Stimulated activated CD4-positive, alpha-beta T cell treated with anti-CD3 and anti-CD28 coated beads, Interleukin-2, amount 100 ng/mL, for 4 hours (primary cell): Measurements from ENCODE around the gene FRMD6.

ENCODE experiments used
- DNase-seq: peaks from one replicate; pipeline ENCODE4 v3.0.0-alpha.2; 2020; ENCODE audit warnings: low read depth

FRMD6 gene

DNA sequence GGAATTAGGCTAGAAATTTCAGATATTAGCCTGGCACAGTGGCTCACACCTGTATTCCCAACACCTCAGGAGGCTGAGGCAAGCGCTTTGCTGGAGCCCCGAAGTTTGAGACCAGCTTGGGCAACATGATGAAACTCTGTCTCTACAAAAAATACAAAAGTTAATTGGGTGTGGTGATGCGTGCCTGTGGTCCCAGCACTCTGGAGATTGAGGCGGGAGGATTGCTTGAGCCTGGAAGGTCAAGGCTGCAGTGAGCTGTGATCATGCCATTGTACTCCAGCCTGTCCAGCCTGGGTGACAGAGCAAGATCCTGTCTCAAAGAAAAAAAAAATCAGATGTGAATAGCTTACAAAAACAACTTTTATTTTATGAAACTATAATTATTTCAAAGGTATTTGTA is 15.1 kb downstream of the FRMD6 start:
- no peak for DNase-seq

DNA sequence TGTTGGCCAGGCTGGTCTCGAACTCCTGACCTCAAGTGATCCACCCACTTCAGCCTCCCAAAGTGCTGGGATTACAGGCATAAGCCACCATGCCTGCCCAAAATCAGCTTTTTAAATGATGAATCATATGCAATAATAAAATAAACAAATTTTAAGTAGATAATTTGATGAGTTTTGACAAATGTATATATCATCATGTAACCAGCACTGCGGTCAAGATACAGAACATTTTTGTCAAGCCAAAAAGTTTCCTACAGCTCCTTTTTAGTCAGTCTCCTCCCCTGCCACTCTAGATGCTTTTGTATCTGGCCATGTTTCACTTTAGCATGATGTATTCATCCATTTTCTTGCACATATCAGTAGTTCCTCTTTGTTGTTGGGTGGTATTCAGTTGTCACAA is 17.2 kb downstream of the FRMD6 start:
- DNase-seq: no peak

DNA sequence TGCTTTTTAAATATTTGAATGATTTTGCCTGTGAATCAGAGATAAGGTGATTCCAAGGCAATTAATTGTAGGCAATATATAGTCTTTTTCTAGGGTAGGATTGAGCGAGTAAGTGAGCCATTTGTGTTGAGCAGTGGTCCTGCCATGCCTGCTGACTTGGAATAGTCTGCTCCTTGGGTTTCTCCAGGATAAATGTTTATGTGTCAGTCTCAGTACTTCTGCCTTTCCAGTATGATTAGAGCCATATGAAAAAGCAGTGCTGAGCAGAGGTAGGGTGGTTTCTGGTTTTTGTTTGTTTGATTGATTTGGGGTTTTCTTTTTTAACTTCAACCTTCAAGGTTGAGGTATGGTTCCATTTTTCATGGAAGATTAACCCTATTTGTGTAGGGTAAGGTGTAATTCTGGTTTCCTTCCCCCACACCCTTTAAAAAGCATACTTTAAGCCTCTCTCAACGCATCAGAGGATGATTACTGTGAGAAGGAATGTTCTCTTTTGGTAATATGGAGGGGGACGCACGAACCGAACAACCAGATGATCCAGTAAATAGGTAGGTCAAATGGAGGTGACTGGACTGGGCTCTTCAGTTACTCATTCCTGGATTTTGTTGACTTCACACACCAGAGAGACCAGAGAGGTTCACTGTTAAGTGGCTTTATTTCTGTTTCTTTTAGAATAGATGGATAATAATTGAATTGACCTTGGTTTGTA is 22.7 kb downstream of the FRMD6 start:
- DNase-seq: no peak

DNA sequence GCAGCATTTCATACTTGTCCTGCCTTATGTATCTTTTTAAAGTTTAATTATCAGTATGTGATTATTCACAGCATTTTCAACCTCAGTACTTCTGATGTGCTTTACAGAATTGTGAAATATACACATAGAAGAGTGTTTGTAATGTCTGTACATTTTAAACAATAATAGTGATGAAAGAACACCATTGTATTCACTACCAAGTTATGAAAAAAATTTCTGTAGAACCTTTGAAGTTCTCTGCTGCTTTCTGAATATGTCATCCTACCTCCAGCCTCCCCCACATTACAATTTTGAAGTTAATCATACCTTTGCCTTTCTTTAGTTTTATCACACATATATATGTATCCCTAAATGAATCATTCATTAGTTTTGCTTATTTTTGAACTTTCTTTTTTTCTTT is 24.8 kb downstream of the FRMD6 start:
- no peak for DNase-seq

DNA sequence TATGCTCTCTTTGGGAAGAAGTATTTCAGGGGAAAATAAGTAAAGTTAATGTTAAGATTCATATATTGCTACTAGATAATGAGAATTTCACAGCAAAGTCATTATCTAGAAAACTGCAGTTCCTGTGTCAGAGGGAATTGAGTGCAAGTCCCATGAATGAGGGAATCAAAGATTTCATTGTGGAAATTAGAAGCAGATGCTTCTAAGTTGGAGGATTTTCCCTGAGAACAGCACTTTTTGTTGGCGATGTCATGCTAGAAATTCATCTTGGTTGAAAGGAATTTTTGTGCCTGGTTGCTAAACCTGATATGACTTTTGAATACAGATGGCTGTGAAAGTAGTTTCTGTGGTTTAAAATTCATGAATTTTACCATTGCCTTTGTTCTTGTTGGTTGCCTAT is 25.6 kb downstream of the FRMD6 start:
- DNase-seq: no peak

DNA sequence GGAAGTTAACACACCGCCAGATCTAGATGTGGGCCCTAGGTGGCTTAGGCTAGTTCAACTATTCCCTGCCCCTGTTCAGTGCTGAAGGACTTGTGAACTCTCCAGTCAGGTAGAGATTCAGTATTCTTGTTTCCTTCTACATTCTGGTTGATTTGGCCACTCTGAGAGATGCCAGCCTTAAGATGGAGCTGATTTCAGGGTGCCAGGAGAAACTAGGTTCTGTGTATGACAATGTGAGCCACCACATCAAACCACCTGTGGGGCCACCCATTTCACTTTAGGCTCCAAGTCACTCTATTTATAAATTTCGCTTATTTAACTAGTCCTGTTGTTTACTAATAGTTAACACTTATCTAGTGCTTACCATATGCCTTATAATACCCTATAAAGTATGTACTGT is 26.0 kb downstream of the FRMD6 start:
- no peak for DNase-seq

DNA sequence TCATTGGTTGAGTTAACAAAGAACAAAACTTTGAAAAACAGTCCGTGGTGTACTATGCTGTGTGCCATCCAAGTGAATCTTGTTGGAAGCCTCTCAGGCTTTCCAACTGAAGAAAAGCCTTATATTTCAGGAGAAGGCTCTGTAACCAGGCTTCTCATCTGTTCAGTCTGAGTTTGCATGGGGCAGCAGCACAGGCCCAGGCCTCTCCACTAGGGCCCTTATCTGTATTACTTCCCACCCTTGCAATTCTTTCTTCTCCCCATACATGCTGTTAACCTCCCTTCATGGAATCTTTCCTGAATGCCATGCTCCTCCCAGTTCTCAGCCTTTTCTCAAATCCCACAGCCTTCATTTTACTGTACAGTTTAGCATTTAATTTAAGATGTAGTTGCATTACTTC is 28.3 kb downstream of the FRMD6 start:
- DNase-seq: no peak

DNA sequence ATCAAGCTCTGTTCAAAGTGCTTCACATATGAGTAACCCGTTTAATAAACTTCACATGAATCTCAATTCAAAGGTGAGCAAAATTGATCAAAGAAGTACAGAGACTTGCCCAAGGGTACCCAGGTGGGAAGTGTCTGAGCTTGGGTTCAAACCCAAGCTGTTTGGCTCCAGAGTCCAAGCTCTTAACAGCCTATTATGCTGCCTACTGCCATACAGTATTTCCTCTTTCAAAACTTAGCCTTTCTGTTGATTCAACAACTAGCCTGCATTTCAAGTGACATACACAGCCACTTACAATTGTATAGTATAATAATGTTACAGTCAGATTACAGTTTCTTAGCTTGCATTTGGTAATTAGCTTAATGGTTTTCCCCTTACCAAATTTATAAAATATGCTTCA is 29.7 kb downstream of the FRMD6 start:
- no peak for DNase-seq

DNA sequence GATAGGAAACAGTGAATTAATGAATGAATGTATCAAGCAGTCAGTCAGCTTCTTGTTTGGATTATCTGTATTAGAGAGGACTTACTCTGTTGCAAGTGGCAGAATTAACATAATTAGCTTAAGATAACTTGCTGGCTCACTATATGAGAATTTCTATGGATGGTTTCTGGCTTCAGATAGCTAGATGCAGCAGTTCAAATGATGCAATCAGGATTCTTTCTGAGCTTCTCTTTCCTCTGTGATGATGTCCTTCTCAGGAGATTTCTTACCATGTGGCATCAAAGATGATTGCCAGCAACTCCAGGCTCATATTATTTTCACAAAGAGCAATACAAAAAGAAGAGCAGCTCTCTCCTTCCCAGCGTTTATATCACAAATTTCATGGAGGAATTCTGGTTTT is 30.7 kb downstream of the FRMD6 start:
- DNase-seq: no peak

DNA sequence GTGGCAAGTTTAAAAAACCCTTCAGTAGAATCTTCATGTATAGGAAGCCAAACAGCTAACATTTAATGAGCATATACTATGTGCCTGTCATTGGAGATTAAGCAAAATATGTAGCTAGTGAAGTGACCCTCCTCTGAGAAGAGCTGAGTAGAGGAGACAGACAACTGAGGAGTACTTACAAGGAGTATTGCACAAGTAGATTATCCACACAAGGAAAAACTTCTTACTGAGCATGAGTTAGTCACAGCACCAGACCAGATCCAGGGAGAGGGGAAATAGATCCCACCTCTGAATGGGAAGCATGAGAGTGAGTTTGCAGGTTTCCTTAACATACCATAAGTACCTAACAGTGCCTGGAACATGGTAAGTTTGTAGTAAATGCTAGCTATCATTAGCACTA is 33.0 kb downstream of the FRMD6 start:
- DNase-seq: no peak

DNA sequence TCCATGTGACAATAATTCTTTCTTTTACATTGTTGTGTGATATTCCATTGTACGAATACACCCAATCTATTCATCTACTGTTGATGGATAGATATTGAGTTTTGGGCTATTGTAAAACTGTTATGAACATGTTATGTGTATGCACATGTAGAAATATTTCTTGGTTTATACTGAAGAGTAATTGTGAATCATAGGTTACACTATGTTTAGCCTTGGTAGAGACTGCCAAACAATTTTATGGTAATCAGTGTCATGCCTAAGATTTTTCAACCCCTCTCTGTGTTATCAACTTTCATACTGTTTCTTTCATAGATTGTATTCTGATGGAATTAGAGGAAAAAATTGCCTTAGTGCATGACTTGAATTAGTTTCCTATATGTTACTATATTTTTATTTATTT is 39.5 kb downstream of the FRMD6 start:
- DNase-seq: no peak

DNA sequence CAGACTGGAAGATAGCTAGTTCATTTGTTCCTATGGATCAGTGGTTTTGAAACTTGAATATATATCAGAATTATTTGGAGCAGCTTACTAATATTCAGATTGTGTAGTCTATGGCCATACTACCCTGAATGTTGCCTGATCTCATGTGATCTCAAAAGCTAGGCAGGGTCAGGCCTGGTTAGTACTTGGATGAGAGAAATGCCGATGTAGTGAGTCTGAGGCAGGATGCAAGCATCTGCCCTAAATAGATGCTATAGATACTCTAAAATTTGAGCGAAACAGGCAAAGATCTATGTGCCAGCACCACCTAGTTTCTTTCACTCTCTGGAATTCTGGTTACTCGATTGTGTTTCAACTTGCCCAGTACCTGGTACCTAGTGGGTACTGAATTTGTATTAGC is 40.9 kb downstream of the FRMD6 start:
- no peak for DNase-seq

DNA sequence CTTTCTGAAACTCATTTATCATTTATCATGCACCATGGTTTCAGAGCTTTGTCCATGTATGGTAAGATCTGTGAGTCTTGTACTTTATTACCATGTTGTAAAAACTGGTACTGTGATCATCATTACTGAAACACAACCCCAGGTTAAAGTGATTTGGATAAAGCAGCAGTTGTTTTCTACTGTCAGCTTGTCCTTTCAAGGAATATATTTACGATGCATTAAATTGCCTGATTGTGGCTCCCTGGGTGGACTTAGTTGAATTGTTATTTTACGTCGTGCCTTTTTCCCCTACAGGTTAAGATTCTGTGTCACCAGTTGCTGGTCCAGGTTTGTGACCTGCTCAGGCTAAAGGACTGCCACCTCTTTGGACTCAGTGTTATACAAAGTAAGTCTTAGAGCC is 46.1 kb downstream of the FRMD6 start:
- DNase-seq: no peak

DNA sequence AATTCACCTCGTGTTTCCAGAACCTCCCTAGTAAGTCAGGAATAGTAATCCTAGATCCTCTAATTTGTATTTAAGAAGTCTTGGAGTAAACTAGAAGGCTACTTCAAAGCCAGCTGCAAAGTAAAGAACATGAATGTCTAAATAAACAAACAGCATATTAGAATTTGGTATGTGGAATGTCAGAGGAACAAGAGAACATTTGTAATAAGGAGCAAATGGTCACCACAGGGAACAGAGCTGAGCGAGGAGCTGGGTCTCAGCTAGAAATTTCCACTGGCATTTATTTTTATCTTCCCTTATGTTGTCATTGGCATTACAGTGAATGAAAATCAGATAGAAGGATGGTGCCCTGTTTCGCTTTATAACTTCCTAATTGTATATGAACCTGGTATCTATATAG is 50.2 kb downstream of the FRMD6 start:
- no peak for DNase-seq

DNA sequence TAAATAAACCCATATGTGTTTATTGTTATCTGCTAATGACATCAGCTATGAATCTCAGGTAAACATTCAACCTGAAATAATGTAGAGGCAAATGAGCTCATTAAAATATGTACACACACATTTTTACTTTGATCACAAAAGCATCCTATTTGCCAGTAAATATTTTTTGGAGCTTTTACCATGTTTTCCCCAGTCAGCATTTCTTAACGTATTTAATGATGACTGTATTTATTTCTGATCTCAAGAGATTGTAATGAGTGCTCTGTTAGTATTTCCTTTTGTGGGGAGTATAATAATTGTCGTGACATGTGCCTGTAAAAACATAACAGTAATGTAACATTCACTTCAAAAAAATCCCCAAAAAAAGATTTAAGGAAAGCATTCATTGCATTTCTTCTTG is 52.1 kb downstream of the FRMD6 start:
- DNase-seq: no peak

DNA sequence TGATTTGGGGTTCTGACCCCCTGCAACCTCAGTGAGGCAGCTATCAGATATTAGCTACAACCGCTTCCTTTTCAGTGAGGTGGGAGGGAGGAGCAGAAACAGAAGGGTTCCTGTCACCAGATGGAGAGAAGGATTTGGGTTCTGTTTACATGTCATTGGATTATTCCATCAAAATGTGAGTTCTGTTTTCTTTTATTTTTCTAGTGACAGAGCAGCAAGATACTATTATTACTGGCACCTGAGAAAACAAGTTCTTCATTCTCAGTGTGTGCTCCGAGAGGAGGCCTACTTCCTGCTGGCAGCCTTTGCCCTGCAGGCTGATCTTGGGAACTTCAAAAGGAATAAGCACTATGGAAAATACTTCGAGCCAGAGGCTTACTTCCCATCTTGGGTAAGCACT is 52.8 kb downstream of the FRMD6 start:
- no peak for DNase-seq

DNA sequence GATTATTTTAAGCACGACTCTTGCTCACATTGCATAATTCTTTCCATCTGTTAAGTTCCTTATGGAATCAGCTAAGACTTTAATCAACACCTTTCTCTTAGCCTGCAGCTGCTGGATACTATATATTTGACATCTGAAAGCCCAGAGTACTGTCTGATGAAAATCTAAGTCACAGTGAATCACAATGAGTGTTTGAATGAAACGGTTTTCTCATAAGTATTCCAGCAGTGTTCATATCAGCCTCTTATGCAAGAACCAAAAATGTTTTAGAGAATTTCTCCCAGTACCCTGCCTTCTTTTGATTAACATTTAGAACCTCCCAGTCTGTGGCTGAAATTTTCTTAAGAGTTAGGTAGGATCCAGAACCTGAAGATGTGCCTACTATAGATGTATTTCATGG is 55.6 kb downstream of the FRMD6 start:
- no peak for DNase-seq

DNA sequence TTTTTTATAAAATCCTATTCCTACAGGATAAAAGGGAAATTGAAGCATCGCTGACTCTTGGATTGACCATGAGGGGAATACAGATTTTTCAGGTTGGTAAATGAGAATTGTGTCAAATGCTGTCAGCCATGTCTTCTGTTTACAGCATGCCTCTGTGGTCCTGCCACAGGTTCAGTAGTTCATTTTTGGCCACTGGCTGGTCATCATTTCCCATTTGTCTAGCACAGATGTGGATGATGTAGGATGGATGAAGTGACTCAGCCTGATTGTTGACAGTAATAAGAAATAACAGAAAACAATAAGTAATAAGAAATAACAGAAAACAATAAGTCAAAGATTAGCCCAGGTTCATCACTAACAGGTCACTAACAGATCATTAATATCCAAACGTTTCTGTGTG is 59.8 kb downstream of the FRMD6 start:
- DNase-seq: no peak

DNA sequence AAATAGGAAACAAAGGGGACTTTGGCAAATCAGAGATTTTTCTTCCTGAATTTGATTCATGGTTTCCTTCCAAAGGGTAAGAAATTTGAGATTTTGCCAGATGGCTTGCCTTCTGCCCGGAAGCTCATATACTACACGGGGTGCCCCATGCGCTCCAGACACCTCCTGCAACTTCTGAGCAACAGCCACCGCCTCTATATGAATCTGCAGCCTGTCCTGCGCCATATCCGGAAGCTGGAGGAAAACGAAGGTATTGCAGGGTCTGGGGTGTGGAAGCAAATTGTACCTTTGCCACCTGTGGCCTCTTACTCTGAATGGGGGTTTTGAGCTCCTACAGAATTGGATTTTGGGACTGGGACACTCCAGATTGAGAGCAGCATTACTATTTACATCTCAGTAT is 63.5 kb downstream of the FRMD6 start:
- no peak for DNase-seq

DNA sequence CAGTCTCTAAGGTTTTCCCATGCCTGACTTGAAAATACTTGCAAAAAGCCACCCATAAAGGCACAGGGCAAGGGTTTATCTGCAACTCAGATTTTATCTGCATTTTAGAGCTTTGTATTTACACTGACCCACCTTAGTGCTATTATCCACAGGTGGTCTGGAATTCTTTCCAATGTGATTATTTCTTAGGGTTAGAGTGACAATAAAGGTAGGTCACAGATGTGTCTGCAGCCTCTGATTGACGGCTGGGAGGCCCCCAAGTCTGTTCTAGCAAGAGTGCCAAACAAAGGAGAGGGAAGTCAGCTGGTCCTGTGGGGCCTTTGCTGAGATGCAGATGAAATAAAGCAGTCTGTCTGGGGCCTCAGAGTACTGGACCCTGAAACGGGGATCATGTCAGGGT is 64.0 kb downstream of the FRMD6 start:
- no peak for DNase-seq

DNA sequence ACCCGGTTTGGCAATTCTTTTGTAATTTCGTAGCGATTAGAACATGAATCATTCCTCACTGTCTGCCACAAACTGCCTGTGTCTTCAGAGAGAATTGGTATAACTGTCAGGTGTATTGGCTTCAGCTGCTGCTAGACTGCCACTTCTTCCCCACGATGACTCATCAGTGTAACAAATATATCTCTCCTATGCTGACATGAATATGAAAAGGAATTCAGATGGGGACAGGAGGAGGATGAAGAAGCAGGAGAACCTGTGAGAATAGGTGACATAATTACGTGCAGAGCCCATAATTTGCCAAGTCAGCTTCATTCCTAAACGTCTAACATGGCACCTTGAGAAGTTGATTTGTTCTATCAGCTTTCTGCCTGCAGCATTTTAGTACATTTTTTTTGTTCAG is 64.9 kb downstream of the FRMD6 start:
- DNase-seq: no peak

DNA sequence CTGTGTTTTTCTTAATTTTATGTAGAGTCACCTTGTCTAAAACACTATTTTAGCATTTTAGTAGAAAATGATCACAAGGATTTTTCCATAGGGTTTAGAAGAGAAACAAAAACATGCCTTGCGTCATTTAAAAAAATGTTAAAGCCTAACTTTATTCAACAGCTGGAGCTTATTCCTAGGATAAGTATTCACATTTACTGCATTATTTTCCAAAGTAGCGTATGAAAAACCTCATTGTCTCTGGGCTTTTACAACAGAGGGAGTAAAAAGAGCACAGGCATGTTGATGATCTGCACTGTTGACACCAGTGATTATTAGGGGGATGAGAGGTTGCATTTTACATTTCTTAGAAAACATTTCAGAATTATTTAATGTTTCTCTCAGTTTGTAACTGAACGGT is 66.1 kb downstream of the FRMD6 start:
- DNase-seq: no peak

DNA sequence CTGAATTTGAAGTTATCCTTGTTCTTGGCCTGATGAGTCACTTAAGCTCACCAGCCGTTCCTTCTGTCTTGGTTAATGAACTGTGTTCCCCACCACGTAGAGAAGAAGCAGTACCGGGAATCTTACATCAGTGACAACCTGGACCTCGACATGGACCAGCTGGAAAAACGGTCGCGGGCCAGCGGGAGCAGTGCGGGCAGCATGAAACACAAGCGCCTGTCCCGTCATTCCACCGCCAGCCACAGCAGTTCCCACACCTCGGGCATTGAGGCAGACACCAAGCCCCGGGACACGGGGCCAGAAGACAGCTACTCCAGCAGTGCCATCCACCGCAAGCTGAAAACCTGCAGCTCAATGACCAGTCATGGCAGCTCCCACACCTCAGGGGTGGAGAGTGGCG is 68.2 kb downstream of the FRMD6 start:
- no peak for DNase-seq

DNA sequence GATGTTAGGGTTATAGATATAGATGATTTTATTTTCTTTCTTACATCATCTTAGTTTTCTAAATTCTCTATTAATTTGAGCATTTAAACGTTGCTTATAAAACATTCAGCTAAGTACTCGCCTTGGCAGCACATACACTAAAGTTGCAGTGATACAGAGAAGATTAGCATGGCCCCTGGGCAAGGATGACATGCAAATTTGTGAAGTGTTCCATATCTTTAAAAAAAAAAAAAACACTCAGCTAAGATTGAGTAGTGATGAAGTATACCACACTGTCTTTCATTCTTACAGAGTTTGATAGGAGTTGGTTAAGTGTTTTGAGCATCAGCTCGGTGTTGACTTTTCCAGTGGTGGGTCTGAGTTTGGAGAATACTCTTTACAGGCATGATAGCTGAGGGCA is 72.3 kb downstream of the FRMD6 start:
- DNase-seq: no peak

DNA sequence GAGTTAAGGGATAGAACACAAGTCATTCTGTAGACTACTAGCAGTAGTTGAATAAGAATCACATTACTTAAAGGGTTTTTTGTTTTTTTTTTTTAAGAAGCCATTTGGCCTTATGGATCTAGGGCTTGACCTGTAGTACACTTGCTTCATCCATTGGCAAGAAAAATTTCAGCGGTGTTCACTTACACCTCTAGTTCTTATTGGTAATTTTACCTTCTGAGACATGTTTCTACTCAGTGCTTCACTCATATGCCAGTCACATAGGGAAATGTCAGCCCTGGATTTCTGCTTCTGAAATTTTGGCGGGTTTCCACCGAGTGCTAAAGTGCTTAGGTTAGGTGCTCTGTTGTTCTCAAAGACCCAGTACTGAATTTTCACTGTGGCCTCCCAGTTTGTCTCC is 72.9 kb downstream of the FRMD6 start:
- no peak for DNase-seq
